ENCODE data around the gene WDR83.
"Not testable (repeated sequence)": the region's sequence is repeated elsewhere in the genome, so short reads cannot be mapped to it uniquely, and the experiment has no call there.

WDR83 gene

DNA sequence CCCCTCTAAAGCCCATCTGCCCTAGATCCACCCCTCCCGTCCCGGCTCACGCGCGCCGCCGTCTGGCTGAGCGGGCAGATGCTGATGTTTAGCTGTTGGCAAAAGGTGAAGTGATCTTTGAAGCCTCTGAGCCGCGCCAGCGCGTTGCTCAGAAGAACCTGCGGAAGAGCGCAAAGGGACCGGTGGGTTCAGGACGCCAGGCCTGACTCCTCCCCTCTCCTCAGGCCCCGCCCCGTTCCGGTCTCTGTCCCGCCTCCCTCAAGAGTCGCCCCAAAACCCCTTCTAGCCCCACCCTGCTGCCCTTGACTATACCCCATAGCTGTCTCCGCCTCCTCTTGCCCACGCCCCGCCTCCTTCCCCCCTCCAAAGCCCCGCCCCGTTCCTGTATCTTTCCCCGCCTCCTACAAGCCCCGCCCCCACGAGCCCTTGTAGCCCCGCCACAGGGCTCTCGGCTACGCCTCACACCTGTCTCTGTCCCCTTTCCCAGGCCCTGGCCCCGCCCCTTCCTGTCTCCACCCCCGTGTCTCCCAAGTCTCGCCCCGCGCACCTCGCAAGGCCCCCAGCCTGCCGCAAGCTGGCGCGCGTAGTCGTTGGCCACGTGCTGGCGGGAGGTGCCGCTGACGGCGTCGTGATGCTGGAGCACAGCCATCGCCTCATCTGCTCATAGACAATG, 9.6 kb upstream of the WDR83 start:
- no peak for DNase-seq

DNA sequence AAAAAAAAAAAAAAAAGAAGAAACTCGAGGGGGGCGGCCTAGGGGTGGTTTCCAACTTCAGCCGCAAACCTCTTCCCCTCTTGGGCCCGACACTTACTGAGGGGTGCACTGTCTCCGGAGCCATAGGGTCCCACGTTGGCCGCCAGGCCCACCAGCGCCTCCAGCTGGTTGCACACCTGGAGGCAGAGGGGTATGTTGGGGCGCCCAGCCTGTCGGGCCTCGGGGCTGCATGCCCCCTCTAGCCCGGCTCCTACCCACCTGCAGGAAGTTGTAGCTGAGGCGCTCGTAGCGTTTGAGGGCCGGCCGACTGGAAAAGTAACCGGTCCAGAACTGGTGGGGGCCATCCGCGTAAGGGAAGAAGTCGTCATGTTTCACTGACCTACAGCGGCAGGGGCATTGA, 8.6 kb upstream of the WDR83 start:
- no peak for DNase-seq

DNA sequence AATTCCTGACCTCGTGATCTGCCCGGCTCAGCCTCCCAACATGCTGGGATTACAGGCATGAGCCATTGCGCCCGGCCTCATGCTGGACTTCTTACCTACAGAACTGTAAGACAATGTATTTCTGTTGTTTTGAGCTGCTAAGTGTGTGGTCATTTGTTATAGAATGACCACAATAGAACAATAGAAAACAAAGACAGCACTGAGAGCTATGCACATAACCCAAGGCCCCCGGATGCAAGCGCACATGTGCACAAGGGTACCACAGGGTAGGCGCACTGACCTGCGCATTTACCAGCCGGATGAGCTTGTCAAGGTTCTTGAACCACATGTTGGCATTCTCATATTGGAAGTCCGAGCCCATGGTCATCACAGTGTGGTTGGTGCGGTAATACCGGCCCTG, 5.6 kb upstream of the WDR83 start:
- DNase-seq = no peak

DNA sequence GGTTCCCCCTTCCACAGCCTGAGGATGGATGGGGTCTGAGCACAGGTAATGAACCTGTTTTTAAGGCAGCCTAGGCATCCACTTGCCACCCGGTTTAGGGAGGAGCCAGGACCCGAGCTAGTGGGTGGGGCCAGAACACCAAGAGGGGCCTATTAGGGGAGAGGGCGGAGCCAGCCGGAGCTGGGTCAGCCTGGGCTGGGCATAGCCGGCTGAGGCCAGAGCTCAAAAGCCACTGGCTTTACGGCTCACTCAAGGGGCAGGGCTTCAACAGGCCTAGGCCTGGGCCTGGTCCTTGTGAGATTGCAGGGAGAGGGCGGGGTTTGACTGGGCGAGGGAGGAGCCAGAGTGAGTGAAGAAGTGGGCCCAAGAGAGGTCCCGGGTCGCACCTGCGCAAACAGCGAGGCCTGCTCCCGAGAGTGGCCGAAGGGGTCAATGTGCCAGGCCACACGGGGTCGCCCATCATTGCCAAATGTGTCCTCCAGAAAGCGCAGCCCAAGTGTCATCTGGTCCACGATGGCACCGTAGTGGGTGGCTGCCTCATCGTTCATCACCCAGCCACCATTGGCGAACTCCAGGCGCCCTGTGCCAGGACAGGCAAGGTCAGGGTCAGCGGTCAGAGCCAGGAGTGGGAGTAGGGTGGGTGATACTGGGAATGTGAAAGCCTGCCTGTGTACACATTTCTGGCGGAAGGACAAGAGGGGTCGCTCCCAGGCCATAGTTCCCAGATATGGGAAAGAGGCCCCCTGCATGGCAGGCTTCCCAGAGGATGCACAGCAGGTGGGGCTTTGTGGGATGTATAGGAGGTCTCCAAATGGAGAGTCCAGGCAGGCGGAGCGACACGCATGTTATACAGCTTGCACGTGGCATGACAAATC, 2.0 kb upstream of the WDR83 start:
- DNase-seq = no peak

DNA sequence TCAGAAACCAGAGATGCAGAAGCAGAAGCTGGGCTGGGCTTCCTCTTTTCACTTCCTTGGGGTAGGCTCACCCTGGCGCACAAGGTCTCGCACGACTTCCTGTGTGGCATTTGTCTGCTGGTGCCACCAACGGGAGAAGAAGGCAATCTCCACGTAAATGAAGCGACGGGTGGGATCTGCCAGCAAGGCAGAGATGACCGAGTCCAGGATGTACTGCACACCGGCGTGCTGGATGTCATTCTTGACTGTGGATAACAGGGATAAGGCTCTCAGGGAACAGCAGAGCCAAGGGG, 1.4 kb upstream of the WDR83 start:
- no peak for DNase-seq

DNA sequence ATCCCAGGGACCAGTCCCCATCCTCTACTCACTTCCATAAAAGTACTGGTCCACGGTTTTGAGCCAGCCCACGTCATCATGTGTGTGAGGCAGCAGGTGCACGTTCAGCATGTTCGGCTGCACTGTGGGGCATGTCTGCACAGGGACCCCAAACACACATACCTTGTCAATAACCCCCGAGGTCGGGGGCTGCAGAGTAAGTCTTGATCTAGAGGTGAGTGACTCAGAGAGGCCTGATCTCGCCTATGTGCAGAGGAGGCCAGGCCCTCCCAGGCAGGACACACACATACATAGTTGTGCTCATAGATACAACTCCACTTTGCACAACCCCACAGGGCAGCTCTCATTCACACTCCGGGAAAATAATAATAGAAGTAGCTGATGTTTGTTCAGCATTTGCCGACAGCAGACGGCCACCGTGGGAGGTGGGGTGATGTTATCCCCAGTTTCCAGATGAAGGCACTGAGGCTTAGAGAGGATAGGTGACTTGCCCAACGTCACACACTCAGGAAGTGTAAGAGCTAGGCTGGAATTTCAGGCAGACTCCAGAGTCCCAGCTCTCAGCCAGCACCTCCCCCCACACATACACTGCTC, 839 bp upstream of the WDR83 start:
- no peak for DNase-seq

DNA sequence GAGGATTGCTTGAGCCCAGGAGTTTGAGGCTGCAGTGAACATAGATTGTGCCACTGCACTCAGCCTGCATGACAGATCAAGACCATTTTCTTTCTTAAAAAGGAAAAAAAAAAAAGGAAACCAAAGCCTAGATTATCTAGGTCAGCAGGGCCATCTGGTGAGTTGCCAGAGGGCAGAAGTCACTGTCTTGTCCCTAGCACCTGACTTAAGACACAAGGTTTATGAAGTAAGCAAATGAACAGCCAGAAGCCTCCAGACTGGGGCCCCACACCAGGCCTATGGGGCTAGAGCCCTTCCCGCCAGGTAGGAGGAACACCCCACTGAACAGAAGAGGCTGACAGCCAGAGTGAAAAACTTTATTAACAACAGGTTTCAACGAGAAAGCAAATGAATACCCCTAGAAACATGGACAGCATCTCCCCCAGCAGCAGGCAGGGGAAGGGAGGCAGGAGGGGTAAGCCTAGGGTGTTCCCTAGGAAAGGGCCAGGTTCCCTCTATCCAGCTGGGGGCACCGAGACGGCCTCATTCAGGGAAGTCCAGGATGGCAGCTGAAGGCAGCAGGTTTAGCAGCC, 1.2 kb downstream of the WDR83 start:
- DNase-seq = no peak

DNA sequence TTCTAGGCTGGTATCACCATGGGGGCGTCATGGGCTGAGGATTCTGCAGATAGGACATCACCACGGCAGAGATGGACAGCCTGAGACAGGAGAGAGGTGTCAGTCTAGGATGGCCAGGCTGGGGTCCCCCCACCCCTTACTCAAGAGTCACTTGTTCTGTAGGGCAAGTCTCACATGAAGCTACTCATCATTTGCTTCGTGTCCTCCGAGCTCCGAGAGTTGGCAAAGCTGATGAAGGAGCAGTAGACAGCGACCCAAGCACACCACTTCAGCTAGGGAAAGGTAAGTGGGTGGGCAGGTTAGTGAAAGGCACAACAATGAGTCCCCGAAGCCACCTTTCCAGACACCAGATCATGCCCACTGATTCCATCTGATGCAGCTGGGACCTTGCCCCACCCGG, 1.7 kb downstream of the WDR83 start:
- no peak for DNase-seq

DNA sequence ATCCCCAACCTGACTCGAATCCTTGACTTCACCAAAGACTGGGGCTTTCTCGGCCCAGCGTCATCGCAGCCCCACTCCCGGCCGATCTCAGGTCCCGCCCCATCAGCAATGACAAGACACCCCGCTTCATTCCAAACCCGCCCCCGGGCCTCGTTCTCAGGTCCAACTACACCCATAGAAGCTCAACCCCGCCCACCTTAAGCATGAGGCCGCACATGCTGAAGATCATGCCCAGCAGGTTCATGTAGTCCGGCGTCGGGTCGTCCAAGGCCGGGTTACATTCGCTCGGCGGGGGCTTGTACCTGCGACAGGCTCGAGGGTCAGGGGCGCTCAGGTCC, 2.3 kb downstream of the WDR83 start:
- DNase-seq = peak; percentile 72

DNA sequence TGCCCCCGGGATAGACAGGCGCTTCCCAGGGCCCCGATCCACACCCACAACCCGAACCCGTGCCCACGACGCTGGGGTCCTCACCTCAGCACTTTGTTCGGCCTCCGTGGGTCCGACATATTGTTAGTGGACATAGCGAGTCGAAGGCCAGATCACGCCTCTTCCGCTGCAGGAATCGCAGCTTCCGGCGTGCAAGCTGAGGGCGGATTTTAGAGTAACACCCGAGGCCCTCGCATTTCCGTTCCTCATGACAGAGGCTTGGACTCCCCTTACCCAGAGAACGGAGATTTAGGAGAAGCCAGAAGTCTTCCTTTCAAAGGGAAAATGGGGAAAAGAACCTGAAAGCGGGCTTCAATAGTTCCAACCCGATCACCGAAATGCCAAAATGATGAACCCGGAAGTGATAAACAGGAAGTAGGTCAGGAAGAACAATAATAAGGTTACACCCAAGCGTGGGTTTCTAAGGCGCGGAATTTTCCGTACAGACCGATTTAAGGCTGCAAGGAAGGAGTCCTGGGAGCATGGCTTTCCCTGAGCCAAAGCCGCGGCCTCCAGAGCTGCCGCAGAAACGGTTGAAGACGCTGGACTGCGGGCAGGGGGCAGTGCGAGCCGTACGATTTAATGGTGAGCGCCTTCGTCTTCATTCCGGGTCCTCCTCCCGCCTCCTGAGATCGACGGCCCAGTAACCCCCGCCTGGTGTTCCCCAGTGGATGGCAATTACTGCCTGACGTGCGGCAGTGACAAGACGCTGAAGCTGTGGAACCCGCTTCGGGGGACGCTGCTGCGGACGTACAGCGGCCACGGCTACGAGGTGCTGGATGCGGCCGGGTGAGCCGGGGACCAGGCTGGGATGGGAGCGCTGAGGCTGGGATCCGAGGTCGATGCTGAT, 2.9 kb downstream of the WDR83 start:
- peak; percentile 70 for DNase-seq

DNA sequence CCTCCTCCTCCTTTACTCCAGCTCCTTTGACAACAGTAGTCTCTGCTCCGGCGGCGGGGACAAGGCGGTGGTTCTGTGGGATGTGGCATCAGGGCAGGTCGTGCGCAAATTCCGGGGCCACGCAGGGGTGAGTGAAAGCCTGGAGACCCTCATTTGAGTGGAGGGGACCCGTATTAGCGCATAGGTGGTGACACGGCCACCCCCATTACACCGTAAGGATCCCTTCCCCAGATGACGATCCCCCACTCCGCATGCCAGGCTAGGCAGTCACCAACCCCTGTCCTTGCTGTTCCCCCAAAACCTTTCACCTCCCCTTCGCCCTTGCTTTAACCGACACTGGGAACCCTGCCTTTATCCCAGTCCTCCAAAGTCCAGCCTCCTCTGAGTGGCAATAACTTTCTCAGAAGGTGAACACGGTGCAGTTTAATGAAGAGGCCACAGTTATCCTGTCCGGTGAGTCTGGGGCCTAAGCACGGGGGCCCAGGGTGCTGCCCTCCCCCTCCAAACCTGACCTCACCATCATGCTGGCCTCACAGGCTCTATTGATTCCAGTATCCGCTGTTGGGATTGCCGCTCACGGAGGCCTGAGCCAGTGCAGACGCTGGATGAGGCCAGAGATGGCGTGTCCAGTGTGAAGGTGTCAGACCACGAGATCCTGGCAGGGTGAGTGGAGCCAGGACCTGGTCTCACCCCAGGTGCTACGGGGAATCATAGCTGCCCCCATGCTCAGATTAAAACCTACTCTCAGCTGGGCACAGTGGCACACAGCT, 3.7 kb downstream of the WDR83 start:
- DNase-seq = no peak

DNA sequence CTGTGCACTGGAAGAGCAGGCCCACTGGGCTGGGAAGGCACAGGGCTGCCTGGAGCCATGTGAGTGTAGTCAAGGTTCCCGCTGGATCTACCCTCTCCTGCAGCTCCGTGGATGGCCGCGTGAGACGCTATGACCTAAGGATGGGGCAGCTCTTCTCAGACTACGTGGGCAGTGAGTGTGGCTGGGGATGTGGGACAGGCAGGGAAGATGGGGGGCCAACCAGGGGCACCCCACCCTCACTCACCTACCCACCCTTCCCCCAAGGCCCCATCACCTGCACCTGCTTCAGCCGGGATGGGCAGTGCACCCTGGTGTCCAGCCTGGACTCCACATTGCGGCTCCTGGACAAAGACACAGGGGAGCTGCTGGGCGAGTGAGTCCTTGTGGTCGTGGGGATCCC, 6.1 kb downstream of the WDR83 start:
- no peak for DNase-seq

DNA sequence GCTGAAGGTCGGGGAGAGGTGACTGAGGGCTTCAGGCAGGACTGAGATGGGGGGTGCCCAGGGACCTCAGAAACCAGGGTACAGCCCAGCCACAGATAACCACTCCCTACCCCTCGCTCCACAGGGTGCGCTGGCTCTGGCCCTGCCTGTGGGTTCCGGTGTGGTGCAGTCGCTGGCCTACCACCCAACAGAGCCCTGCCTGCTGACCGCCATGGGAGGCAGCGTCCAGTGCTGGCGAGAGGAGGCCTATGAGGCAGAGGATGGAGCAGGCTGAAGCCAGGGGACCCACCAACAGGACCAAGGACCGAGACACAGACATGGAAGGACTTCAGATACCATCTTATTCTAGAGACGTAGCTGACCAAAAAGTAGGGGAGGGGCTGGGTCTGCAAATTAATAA, 8.8 kb downstream of the WDR83 start:
- DNase-seq = no peak

DNA sequence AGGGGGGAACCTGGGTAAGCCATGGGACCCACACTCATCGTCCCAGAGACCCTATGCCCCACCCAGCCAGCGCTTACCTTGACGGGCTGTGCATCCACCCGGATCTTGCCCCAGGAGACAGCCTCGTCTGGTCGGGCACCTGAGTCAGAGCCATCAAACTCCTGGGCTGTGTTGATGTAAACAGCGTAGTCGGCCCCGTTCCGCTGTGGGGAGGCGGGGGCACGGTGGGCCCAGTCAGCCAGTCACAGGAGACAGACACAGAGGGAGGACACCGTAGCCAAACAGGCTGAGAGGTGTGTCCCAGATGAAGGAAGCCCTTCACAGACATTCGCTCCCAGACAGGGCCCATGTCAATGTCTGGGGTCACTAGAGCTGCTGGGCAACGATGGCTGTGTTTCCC, 9.3 kb downstream of the WDR83 start:
- DNase-seq = no peak

DNA sequence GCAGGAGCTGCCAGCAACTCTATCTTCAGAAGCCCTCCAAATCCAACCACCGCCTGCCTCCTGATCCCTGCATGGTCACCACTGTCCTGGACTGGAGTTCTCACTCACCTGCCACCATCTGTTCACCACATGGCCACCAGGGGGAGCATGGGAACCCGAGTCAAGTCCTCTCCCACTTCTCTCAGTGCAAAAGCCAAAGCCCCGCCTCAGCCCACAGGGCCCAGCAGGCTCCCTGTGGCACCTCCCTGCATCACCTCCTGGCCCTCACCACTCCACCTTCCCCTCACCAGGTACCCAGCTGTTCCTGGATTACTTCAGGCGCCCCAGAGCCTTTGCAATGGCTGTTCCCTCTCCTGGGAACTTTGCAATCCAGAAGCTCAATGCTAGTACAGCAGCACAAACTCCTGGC, 9.8 kb downstream of the WDR83 start:
- DNase-seq = peak; percentile 87

DNA sequence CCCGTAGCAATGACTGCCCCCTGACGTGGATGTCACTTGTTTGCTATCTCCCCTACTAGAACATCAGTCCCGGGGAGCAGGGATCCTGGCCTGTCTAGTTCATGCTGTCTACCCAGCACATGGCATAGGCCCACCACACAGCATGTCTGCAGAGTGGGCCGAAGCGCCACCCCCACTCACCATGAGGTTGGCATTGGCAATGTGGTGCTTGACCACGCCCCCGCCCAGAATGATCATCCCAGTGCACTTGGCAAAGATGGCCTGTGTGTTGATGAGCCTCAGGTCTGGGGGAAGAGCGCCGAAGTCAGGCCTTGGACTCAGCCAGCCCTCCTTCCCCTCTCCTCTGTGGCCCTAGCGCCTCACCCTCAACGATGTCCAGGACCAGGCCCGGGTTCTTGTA, 10.3 kb downstream of the WDR83 start:
- DNase-seq = no peak

DNA sequence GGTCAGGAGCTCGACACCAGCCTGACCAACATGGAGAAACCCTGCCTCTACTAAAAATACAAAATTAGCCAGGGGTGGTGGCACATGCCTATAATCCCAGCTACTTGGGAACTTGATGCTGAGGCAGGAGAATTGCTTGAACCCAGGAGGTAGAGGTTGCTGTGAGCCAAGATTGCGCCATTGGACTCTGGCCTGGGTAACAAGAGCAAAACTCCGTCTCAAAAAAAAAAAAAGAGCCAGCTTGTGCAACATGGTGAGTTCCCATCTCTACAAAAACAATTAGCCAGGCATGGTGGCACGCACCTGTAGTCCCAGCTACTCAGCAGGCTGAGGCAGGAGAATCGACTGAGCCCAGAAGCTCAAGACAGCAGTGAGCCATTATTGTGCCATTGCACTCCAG, 11.4 kb downstream of the WDR83 start:
- not testable (repeated sequence) for DNase-seq

DNA sequence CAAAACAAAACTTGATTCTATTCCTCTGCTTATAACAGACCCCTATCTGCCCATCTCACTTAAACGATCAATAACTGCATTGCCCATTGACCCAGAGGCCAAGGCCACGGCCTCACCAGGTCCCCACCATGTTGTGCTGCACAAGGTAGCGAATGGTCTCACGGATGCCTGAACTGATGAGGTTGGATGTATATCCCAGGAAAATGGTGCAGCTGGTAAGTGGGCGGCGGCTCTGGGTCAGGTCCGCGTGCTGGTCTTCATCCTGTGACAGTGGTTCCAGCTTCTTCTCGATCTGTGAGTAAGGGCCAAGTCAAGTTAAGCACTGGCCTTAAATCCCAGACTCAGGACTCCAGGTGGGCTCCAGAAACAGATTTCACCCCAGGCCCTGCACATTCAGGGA, 13.4 kb downstream of the WDR83 start:
- DNase-seq = no peak

DNA sequence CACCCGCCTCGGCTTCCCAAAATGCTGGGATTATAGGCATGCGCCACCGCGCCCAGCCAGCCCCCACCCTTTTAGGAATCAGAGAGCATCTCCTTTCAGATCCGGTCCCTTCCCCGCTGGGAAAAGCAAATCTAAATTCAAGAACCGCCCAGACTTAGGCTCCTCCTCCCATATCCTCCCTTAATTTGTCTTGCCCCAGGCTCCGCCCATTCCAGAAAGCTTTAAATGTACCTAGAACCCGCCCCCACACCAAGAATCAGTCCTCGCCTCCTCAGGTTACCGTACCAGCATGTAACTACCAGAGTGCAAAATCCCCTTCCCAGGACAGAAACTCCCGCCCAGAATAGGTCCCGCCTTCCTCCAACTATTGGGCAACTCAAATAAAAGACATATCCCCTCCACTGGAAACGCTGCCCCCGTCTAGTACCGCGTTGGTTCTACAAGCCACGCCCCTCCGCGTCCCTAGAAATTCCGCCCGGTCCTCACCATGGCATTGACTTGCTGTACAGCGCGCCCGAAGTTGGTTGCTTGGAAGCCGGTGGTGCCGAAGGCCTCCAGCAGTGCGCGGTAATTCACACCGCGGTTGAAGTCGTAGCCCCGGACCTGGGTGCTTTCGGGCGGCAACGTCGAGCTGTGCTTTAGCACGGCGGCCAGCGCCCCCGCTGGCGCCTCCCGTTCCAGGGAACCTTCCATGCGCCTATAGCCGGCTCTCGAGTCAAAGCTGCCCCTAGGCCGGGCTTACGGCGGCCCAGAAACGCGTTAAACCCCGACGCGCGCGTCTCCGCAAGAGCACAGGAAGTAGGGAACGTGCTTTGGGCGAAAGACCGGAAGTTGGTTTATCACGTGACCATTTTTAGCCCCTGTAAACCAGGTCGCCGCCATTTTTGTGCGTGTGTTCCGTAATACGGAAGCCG, 14.7 kb downstream of the WDR83 start, which contains the start of gene DHPS:
Gene DHPS, minus strand, starts transcription at position 807 of the 914 bp plus-strand sequence. Its CDS starts 114 bp downstream, at position 693.
- DNase-seq = peak; percentile 83

DNA sequence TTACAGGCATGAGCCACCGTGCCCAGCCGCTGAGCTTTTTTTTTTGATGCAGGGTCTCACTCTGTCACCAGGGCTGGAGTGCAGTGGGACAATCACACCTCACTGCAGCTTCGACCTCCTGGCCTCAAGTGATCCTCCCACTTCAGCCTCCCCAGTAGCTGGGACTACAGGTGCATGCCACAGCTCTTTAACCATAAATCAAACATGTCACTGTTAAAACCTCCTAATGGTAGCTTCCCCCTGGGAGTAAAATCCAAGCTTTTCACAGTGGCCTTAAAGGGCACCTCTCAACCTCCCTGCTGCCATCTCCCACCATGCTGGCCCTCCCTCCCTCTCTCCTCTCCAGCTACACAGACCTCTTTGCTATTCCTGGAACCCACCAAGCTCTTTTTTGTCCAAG, 19.2 kb downstream of the WDR83 start:
- DNase-seq = no peak

All from activated CD8-positive, alpha-beta memory T cell treated with anti-CD3 and anti-CD28 coated beads, Interleukin-2, amount 50 U/mL, for 4 hours (primary cell).